ENCODE results near the gene DPP3. TPM values are rescaled to one million over a fixed set of nuclear protein-coding genes. Genes with fewer than 3 reads are reported as not detected.

Gene DPP3
- total RNA-seq, 1 donor from 2014 or later: 52.7 TPM

- no peak for DNase-seq (ENCODE audit: low read depth)
Measured at GRCh38 chr11:66464916-66465315, 15.3 kb upstream of the DPP3 start.

- DNase-seq (ENCODE audit: low read depth): peak; percentile 79
Measured at GRCh38 chr11:66465373-66466224, 14.6 kb upstream of the DPP3 start.

GRCh38 chr11:66466225-66467033, 13.8 kb upstream of the DPP3 start, which contains the start of gene PELI3:
TSS of gene PELI3 (plus strand) at chr11:66466905. CDS start at chr11:66468129, 1,224 bp downstream.
- peak; percentile 91 for DNase-seq (ENCODE audit: low read depth)

GRCh38 chr11:66467034-66467659, 13.1 kb upstream of the DPP3 start:
- peak; percentile 22 for DNase-seq (ENCODE audit: low read depth)

GRCh38 chr11:66467756-66468155, 12.5 kb upstream of the DPP3 start:
- no peak for DNase-seq (ENCODE audit: low read depth)

- DNase-seq (ENCODE audit: low read depth): no peak
Measured at GRCh38 chr11:66468691-66469090, 11.5 kb upstream of the DPP3 start.

GRCh38 chr11:66469441-66469840, 10.8 kb upstream of the DPP3 start:
- no peak for DNase-seq (ENCODE audit: low read depth)

GRCh38 chr11:66470015-66470414, 10.2 kb upstream of the DPP3 start:
- no peak for DNase-seq (ENCODE audit: low read depth)

- no peak for DNase-seq (ENCODE audit: low read depth)
Measured at GRCh38 chr11:66471142-66471541, 9.1 kb upstream of the DPP3 start.

GRCh38 chr11:66472054-66472453, 8.2 kb upstream of the DPP3 start:
- DNase-seq (ENCODE audit: low read depth): no peak

- no peak for DNase-seq (ENCODE audit: low read depth)
Measured at GRCh38 chr11:66473167-66473566, 7.1 kb upstream of the DPP3 start.

- DNase-seq (ENCODE audit: low read depth): no peak
Measured at GRCh38 chr11:66473608-66474515, 6.4 kb upstream of the DPP3 start.

- DNase-seq (ENCODE audit: low read depth): no peak
Measured at GRCh38 chr11:66475349-66476172, 4.7 kb upstream of the DPP3 start.

- no peak for DNase-seq (ENCODE audit: low read depth)
Measured at GRCh38 chr11:66476173-66476840, 3.9 kb upstream of the DPP3 start.

GRCh38 chr11:66476841-66477251, 3.4 kb upstream of the DPP3 start:
- DNase-seq (ENCODE audit: low read depth): peak; percentile 15

GRCh38 chr11:66477263-66478201, 2.7 kb upstream of the DPP3 start:
- DNase-seq (ENCODE audit: low read depth): peak; percentile 77

- DNase-seq (ENCODE audit: low read depth): no peak
Measured at GRCh38 chr11:66478729-66479393, 1.4 kb upstream of the DPP3 start.

Measured in myocyte (in vitro differentiated cells).